ENCODE results near the gene HTRA2.
"Not testable (repeated sequence)": the region's sequence is repeated elsewhere in the genome, so short reads cannot be mapped to it uniquely, and the experiment has no call there.

Gene HTRA2

DNA sequence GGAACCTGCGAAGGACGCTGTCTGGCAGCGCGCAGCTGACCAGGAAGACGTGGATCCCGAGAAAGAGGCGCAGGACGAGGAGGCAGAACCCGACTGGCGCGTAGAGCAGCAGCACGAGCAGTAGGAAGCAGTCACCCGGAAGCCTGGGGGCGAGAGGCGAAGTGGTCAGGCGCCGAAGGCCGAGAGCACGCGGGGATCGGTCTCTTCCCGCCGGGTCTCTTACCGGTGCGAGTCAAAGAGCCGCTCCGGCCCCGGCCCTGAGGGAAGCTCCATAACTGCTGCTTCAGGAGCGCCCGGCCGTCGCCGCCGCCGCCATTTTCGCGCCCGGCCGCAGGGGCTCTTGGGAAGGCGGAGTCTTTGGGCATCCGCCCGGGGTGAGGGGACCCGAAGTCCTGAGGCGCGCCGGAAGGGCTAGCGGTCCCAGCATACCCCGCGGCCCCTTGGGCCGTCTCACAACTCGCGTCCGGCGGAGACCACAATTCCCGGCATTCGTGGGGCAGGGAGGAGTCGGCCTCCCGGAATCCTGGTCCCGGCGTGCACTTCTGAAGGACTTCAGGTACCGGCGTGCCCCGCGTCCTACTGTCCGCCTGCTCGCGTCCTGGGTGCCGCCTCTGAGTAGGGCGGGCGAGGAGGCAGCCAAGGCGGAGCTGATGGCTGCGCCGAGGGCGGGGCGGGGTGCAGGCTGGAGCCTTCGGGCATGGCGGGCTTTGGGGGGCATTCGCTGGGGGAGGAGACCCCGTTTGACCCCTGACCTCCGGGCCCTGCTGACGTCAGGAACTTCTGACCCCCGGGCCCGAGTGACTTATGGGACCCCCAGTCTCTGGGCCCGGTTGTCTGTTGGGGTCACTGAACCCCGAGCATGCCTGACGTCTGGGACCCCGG lies at the start of gene HTRA2, which contains the start of gene AUP1:
Gene HTRA2 (plus strand): TSS at position 577 of the 882 bp plus-strand sequence. CDS start 74 bp downstream, at position 651.
Gene AUP1 (minus strand): TSS at position 350 of the 882 bp plus-strand sequence. CDS start 77 bp downstream, at position 273.
- CTCF ChIA-PET: interaction anchor here (1.0 to 9.3 kb wide), 12 partner anchors 9 to 71 kb away, joined by 3 to 76 read pairs (median 8); partner anchors contain the start of genes CCDC142, PCGF1, TTC31 and WBP1
- TF ChIP-seq, protein P1, sequence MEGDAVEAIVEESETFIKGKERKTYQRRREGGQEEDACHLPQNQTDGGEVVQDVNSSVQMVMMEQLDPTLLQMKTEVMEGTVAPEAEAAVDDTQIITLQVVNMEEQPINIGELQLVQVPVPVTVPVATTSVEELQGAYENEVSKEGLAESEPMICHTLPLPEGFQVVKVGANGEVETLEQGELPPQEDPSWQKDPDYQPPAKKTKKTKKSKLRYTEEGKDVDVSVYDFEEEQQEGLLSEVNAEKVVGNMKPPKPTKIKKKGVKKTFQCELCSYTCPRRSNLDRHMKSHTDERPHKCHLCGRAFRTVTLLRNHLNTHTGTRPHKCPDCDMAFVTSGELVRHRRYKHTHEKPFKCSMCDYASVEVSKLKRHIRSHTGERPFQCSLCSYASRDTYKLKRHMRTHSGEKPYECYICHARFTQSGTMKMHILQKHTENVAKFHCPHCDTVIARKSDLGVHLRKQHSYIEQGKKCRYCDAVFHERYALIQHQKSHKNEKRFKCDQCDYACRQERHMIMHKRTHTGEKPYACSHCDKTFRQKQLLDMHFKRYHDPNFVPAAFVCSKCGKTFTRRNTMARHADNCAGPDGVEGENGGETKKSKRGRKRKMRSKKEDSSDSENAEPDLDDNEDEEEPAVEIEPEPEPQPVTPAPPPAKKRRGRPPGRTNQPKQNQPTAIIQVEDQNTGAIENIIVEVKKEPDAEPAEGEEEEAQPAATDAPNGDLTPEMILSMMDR (IDR thresholded peaks at IDR 0.05; ENCODE audit: control extremely low read depth, extremely low read depth, low read depth, missing control alignments): no peak
- DNase-seq (ENCODE audit: extremely low spot score): peak; percentile 98
- POLR2A ChIA-PET: interaction anchor here (0.6 to 2.3 kb wide), 6 partner anchors 10 to 417 kb away, joined by 3 to 12 read pairs (median 5); partner anchors contain the start of genes PCGF1 and WBP1

DNA sequence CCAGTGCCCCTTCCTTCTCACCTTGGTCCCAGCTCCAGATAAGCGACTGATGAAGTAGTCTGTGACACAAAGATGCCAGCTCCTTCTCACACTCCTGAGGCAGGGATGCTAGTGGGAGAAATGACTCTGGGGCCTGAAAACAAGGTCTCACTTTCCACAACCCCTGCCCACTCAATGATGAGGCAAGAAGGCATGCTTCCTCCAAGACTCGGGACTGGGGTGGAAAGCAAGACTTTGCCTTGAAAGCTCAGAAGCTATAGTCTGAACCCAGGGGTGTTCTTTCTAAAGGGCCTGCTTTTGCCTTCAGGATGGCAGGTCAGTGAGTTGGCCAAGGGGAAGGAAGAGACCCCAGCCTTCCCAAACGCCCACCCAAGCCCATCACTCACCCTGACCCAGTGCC lies 48.3 kb upstream of the HTRA2 start:
- ChIA-PET POLR2A (interaction anchor here (0.6 to 1.2 kb wide), 5 partner anchors 14 to 658 kb away, joined by 3 to 4 read pairs (median 3); no protein-coding TSS in a partner anchor), CTCF (interaction anchor here (0.8 to 5.3 kb wide), 16 partner anchors 8 to 232 kb away, joined by 3 to 106 read pairs (median 8); partner anchors contain the start of genes MOGS, MRPL53, PCGF1 and WBP1)
- no peak for DNase-seq (ENCODE audit: extremely low spot score)
- TF ChIP-seq, protein P1 (IDR thresholded peaks at IDR 0.05; ENCODE audit: control extremely low read depth, extremely low read depth, low read depth, missing control alignments): no peak

DNA sequence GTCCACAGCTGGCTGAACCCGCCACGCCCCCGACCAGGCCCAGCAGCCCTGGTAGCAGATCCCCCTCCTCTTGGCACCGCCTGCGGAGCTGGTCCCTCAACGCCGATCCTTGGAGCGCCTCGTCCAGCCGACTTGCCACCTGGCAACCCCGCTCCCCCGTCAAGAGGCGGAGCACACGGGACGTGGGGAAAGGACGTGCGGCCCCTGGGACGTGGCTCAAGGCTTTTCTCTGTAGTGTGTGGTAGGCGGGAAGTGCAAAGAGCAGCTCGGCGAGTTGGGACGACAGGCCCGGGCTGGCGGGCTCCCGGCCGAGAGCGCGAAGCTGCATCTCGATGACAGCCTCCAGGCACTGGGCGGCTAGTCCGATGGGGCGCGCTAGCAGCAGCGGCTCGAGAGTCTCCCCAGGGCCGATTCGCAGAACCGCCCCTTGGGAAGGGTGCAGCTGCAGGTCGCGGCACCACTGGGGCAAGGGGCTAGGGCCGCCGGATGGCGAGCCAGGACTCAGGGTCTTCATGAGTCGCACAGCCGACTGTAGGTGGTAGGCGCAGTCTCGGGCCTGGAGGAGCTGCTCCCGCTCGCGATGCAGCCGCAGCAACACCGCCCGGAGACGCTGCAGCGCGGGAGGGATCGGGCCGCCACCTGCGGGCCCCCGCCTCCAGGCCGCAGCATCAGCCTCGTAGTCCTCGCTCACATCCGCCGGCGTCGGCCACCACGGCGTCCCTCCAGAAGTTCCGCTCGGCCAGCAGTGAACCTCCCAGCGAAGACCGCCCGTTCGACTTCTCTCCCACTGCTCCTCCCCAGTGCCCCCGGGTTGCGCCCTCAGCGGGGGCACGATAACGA lies 47.6 kb upstream of the HTRA2 start:
- ChIA-PET CTCF (interaction anchor here (0.9 to 5.3 kb wide), 34 partner anchors 8 to 147 kb away, joined by 3 to 106 read pairs (median 5); partner anchors contain the start of genes AUP1, HTRA2, INO80B and LBX2), POLR2A (interaction anchor here (0.6 to 1.9 kb wide), 5 partner anchors 10 to 304 kb away, joined by 3 to 4 read pairs (median 4); partner anchors contain the start of genes INO80B and MRPL53)
- peak; percentile 67 for DNase-seq (ENCODE audit: extremely low spot score)
- TF ChIP-seq, protein P1 (IDR thresholded peaks at IDR 0.05; ENCODE audit: control extremely low read depth, extremely low read depth, low read depth, missing control alignments): no peak

DNA sequence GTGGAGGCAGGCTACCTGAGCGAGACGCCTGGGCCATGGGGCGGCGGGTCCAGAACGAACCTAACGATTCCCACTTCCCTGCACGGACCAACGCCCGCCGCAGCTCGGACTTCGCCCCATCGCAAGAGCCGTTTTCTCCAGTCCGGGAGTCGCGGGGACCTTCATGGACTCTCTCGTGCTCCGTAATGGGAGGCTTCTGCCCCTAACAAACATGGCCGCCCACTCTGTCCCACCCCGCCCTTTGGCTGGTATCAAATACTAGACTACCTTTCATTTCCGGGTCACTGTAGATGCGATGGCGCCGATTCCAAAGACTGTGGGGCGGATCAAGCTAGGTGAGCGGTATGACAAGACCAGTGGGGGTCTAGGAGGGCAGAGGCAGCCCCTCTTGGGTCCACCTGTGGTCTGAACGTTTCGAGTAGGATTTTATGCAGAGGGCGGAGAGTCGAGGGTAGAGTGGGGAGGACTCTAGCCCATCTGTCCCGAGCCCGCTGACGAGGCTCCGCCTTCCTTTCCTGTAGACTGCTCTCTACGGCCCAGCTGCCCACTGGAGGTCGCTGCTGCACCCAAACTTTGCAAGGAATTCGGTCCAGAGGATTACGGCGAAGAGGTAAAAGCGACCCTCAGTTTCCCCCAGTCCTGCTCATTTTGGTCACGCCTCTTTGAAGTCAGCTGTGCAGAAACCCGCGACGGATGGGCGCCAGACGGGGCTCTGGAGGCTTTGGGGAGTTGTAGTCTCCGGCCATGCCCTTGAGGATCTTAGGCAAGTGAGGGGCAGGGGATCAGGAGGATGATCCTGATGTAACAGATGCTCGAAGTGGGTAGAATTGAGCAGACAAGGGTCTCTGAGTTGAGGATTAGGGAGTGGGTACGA lies 46.7 kb upstream of the HTRA2 start, which contains the start of the genes CCDC142 and TTC31:
Gene CCDC142 (minus strand): TSS at position 198 of the 874 bp plus-strand sequence. CDS start 161 bp downstream, at position 37.
Gene TTC31 (plus strand): TSS at position 281 of the 874 bp plus-strand sequence. CDS start 15 bp downstream, at position 296.
- TF ChIP-seq, protein P1 (IDR thresholded peaks at IDR 0.05; ENCODE audit: control extremely low read depth, extremely low read depth, low read depth, missing control alignments): peak; percentile 88
- POLR2A ChIA-PET: interaction anchor here (1.1 to 1.9 kb wide), 2 partner anchors 11 to 28 kb away, joined by 3 to 4 read pairs; partner anchors contain the start of genes INO80B and MRPL53
- CTCF ChIA-PET: interaction anchor here (0.9 to 5.3 kb wide), 32 partner anchors 9 to 127 kb away, joined by 3 to 106 read pairs (median 6); partner anchors contain the start of genes AUP1, HTRA2, INO80B and LBX2
- peak; percentile 93 for DNase-seq (ENCODE audit: extremely low spot score)

DNA sequence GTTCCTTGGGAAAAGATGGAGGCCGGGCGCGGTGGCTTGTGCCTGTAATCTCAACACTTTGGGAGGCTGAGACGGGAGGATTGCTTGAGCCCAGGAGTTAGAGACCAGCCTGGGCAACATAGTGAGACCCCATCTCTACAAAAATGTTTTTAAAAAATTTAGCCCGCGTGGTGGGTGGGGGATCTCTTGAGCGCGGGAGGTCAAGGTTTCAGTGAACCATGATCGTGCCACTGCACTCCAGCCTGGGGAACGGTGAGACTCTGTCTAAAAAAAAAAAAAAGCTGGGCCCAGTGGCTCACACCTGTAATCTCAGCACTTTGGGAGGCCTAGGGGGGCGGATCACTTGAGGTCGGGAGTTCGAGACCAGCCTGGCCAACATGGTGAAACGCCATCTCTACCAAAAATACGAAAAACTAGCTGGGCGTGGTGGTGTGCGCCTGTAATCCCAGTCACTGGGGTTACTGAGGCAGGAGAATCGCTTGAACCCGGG lies 46.0 kb upstream of the HTRA2 start:
- ChIA-PET POLR2A (interaction anchor here (1.9 kb wide), 1 partner anchor 12 kb away, joined by 4 read pairs; the partner anchor contains the start of gene MRPL53), CTCF (interaction anchor here (1.0 to 5.3 kb wide), 20 partner anchors 9 to 127 kb away, joined by 3 to 106 read pairs (median 10); partner anchors contain the start of genes AUP1, HTRA2, INO80B and LBX2)
- not testable (repeated sequence) for DNase-seq (ENCODE audit: extremely low spot score)

Data from GM10248 (cell line).